DOHH2 (cell line): Measurements from ENCODE around the gene TDRD12.

Experiments used
- EZH2phosphoT487 ChIP-seq: fragments of 200-600 bp; sonication (generic); IDR thresholded peaks from 2 replicates; pipeline ENCODE4 v1.6.1; 2017; ENCODE audit warnings: borderline replicate concordance, mild to moderate bottlenecking, antibody characterized with exemption, low read length, moderate library complexity, mixed read lengths
- TF ChIP-seq, protein P1 (sequence below): fragments of 200-600 bp; sonication (generic); IDR thresholded peaks from one replicate; pipeline ENCODE4 v1.5.1; 2014; ENCODE audit warnings: antibody characterized with exemption, mild to moderate bottlenecking, low read depth, low read length; ENCODE audit not compliant: poor library complexity, severe bottlenecking

DNA sequence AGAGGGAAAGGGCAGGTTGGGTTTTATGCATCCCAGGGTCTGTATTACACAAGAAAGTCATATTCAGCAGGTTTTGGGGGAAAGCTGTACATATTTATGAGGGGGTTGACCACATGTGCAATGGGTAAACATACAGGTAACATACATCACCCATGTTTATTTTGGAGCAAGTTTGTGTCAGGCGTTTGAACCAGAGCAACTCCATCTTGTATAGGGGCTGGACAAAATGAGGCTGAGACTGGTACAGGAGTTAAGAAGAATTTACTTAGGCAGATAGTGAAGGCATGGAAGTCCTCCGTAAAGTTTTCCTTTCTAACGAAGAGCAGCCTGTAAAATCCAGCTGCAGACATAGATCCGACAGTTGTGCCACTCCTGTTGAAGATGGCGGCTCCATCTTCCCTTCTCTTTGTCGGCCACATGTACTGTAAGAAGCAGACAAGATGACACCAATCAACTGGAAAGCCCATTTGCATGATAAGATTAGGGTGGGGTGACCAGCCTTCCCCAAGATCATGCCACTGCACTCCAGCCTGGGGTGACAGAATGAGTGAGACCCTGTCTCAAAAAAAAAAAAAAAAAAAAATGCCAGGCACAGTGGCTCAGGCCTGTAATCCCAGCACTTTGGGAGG is 32.6 kb upstream of the TDRD12 start:
- TF ChIP-seq, protein P1, sequence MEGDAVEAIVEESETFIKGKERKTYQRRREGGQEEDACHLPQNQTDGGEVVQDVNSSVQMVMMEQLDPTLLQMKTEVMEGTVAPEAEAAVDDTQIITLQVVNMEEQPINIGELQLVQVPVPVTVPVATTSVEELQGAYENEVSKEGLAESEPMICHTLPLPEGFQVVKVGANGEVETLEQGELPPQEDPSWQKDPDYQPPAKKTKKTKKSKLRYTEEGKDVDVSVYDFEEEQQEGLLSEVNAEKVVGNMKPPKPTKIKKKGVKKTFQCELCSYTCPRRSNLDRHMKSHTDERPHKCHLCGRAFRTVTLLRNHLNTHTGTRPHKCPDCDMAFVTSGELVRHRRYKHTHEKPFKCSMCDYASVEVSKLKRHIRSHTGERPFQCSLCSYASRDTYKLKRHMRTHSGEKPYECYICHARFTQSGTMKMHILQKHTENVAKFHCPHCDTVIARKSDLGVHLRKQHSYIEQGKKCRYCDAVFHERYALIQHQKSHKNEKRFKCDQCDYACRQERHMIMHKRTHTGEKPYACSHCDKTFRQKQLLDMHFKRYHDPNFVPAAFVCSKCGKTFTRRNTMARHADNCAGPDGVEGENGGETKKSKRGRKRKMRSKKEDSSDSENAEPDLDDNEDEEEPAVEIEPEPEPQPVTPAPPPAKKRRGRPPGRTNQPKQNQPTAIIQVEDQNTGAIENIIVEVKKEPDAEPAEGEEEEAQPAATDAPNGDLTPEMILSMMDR, result no peak
- no peak for TF ChIP-seq EZH2phosphoT487
